Measurements from ENCODE around the gene MAP2.

- TF ChIP-seq POLR2AphosphoS5 (IDR thresholded peaks at IDR 0.05; ENCODE audit: insufficient read depth, low read depth, low read length), result no peak
- TF ChIP-seq CTCF (IDR thresholded peaks at IDR 0.05; ENCODE audit: extremely low read depth in 1 of 2, insufficient read depth in 1 of 2, low read depth in 1 of 2, low read length in 2 of 2), result no peak
- TF ChIP-seq, protein P1, sequence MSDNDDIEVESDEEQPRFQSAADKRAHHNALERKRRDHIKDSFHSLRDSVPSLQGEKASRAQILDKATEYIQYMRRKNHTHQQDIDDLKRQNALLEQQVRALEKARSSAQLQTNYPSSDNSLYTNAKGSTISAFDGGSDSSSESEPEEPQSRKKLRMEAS (IDR thresholded peaks at IDR 0.05; ENCODE audit: insufficient read depth, insufficient read length), result no peak
- no peak for TF ChIP-seq EZH2 (IDR thresholded peaks at IDR 0.05; ENCODE audit: borderline replicate concordance, low read depth, low read length, severe bottlenecking)
- no peak for TF ChIP-seq POLR2A (IDR thresholded peaks at IDR 0.05; ENCODE audit: low read depth, low read length)
- no peak for TF ChIP-seq MYC (IDR thresholded peaks at IDR 0.05; ENCODE audit: low read depth, low read length)
- no peak for TF ChIP-seq JUN (IDR thresholded peaks at IDR 0.05; ENCODE audit: borderline replicate concordance, insufficient read depth, insufficient read length, low read depth)
Measured at GRCh38 chr2:209533391-209533790, 109.5 kb downstream of the MAP2 start.

All from endothelial cell of umbilical vein (primary cell).